GM23248 (cell line): ENCODE results near the gene SEZ6.

Source experiments
- EZH2 ChIP-seq: fragments of 200-600 bp; sonication (generic); IDR thresholded peaks from 2 replicates; pipeline ENCODE4 v1.6.1; 2018; ENCODE audit warnings: antibody characterized with exemption, mild to moderate bottlenecking; ENCODE audit not compliant: insufficient read depth, poor library complexity, severe bottlenecking
- EZH2phosphoT487 ChIP-seq: fragments of 200-600 bp; sonication (generic); IDR thresholded peaks from 2 replicates; pipeline ENCODE4 v1.6.1; 2018; ENCODE audit warnings: antibody characterized with exemption, moderate library complexity, mild to moderate bottlenecking, low read depth; ENCODE audit not compliant: insufficient read depth

DNA sequence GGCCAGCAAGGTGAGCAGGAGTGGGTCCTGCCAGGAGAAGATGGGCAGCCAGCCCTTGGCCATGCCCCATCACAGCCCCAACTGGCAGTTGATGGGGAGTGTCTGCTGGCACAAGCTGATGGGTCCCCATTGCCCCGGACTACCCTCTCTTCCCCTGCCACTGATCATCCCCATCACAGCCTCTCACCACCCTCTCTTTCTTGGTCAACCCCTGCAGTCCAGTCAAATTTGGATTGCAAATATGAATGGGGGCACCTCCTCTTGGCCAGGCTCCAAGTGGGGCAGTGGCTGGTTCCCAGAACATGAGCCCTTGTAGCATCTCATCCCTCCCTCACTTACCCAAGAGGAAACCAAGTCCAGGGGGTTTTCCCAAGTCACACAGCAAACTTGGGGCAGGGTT lies 17.4 kb downstream of the SEZ6 start:
- no peak for TF ChIP-seq EZH2
- TF ChIP-seq EZH2phosphoT487 = no peak
